Activated CD8-positive, alpha-beta memory T cell treated with anti-CD3 and anti-CD28 coated beads for 36 hours (primary cell): Measurements from ENCODE around the gene OR4S2. TPM values are rescaled to one million over a fixed set of nuclear protein-coding genes. Genes with fewer than 3 reads are reported as not detected.

ENCODE experiments used
- CTCF ChIA-PET: fragments of 350-600 bp; sonication (Branson Sonifier 250); formaldehyde crosslinking; loops from one replicate; lab custom pipeline; 2021; ENCODE audit warnings: antibody characterized with exemption; lab: Charles Lee
- POLR2A ChIA-PET: fragments of 350-600 bp; sonication (Branson Sonifier 250); formaldehyde crosslinking; loops from one replicate; lab custom pipeline; 2021; ENCODE audit warnings: antibody characterized with exemption; lab: Charles Lee
- total RNA-seq, 2 experiments: library from RNA; stranded (reverse); gene quantifications; one replicate each; pipeline ENCODE4 v1.2.3, GENCODE V29; 2021

Gene OR4S2, protein sequence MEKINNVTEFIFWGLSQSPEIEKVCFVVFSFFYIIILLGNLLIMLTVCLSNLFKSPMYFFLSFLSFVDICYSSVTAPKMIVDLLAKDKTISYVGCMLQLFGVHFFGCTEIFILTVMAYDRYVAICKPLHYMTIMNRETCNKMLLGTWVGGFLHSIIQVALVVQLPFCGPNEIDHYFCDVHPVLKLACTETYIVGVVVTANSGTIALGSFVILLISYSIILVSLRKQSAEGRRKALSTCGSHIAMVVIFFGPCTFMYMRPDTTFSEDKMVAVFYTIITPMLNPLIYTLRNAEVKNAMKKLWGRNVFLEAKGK
- total RNA-seq: not detected

DNA sequence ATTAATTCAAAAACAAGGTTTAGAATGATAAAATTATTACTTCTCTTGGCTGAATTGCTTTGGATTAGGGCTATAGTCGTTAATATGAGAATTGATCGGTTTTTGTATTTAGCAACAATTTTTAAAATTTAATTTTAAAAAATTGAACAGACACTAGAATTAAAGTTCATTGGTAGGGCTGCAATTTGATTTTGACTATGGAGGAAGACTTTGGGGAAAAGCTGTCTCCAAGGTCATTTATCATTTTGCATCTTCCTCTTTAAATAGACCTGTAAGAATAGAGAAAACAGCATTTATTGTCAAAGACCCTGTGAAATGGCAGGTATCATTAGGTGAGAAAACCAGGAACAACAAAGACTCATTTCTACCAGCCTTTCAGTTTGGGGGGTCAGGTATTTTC is at the start of gene OR4S2:
TSS of gene OR4S2 (plus strand) at position 301 of the 400 bp plus-strand sequence. CDS start 2,577 bp downstream, outside the sequence.
- ChIA-PET CTCF (no interaction called here), POLR2A (no interaction called here)

DNA sequence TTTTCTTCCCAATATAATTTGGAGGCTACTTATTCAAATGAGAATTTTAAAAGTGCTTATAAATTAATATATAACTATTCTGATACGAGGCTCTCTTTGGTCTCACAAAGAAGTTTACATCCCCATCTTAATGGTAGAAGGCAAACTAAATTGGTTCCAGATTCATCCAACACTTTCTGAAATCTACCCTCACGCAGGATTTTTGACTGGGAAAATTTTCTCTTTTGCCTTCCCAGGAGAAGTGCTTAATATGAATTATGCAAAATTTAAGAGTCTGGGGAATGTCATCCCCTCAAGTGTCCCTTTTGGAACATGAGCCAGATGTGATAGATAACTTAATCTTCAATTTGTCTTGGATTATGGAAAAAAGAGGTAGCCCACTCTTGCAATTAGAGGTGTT is 40.6 kb upstream of the OR4S2 start, which contains the start of gene OR4C11:
TSS of gene OR4C11 (minus strand) at position 101 of the 400 bp plus-strand sequence. CDS start 3,272 bp downstream, outside the sequence.
- ChIA-PET POLR2A (no interaction called here), CTCF (no interaction called here)

DNA sequence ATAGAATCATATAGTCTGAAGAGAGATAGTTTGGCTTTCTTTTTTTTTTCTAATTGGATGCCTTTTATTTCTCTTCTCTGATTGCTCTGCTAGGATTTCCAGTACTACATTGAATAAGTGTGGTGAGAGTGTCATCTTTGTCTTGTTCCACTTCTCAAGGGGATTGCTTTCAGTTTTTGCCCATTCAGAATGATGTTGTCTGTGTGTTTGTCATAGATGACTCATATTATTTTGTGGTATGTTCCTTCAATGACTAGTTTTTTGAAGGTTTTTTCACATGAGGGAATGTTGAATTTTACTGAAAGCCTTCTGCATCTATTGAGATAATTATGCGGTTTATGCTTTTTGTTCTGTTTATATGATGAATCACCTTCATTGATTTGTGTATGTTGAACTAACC is 23.6 kb upstream of the OR4S2 start:
- ChIA-PET POLR2A (no interaction called here), CTCF (no interaction called here)

DNA sequence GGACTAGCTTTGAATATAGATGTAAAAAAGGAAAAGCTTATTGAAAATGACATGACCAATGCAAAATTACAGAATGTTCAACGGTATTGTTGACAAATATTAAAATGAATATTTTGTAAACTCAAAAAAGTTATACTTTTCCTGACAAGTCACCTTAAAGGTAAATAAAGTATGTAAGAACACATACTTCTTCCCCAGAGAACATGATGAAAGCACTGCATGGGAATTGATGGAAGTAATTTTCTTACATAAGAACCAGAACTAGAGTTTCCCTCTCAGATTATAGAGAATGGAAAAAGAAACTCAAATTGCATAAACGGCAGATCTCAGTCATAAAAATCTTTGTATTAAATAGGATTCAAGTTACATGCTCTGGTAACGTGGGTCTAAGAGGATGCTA is 13.3 kb upstream of the OR4S2 start, which contains the start of gene OR4P4:
TSS of gene OR4P4 (plus strand) at position 301 of the 400 bp plus-strand sequence.
- CTCF ChIA-PET: no interaction called here
- POLR2A ChIA-PET: no interaction called here

DNA sequence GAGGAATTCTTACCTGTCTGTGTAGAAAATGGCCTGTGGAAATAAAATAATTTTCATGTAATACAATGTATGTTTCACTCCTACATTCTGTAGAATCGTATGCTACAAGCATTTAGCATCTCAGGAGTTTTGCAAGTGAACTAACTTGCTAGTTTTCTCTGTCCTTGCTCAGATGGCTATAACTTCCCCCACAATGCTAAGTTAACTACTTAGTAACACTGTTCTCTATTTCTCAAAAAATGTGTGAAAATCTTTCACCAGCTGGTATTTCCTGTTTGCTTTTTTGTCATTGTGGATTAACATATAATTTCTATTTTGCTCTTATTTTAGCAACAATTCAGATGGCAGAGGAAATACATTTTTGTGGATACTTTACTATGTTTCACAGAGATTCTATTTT is 4.4 kb downstream of the OR4S2 start:
- ChIA-PET CTCF (no interaction called here), POLR2A (no interaction called here)

DNA sequence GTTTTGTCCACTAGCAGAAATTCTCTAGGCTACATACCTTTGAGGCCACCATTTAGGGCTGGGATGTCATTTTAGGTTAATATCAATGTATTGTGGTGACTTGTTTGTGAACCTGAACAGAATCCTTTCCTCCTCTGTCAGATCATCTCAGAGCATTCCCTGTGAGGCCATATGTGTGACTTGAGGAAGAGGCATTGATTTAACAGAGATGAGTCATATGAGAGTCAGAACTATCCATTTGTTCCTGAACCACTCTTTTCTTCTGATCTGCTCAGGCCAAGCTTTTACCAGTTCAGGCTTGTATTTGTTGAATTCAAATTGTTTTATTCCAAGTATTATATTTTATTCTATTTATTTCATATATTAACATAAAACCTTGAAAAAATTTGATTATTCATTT is 7.0 kb downstream of the OR4S2 start:
- ChIA-PET POLR2A (no interaction called here), CTCF (no interaction called here)

DNA sequence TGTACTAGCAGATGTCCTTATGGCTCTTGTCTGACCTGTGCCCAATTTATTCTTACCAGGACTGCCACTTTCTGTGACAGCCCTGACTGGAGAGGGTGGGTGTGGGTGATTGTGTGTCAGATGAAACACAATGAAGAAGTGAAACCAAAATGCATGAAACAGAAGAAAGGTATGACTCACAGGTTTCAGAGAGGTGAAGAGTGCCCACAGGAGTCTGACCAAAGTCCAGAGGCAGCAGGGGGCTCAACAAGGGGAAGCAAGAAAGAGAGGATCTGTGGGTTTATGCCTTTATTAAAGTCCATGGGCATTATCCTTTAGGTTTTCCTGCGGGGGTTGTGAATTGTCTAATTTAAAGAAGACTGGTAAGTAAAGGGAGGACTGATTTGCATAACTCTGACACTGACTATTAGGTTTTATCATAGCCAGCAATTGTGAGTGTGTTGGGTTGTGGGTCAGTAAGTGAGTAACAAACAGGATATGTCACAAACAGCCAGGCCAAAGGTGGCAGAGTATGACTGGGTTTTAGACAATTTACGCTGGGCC is 10.0 kb downstream of the OR4S2 start:
- ChIA-PET POLR2A (no interaction called here), CTCF (no interaction called here)

DNA sequence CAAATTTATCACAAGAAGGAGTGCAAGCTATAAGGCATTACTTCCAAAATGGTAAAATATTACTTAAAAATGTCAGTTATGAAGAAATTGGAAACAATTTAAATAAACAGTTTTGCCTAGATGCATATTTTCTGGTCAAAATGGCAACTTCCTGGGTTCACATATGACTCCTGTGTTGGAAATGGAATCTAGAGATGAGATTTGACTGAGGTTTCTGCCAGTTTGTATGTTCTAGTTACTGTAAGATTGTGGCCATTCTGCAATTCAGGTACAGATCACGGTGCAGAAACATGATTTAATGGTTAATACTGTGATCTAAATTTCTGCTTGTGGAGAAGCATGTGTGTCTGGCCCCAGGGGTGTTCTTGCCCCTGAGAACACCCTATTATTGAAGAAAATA is 10.5 kb downstream of the OR4S2 start:
- ChIA-PET POLR2A (no interaction called here), CTCF (no interaction called here)

DNA sequence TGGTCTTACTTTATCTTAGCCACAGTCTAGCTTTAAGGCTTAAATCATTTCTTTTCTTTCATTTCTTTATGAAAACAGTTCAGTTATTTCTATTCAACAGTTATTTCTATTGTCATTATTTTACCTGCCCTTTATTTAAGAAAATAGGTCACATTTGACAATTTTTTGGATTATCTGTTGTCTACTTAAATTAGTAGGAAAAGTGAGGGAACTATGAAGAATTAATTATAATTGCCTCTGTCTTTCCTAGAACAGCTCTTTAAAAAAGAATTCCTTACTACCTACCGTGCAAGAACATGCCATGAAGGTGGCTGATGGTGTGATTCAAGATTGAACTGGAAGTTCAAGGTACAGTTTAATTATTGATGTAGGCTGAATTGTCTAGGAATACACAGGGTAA is 13.8 kb downstream of the OR4S2 start, which contains the start of gene OR4C6:
TSS of gene OR4C6 (plus strand) at position 301 of the 400 bp plus-strand sequence. CDS start 2,966 bp downstream, outside the sequence.
- ChIA-PET POLR2A (no interaction called here), CTCF (no interaction called here)

DNA sequence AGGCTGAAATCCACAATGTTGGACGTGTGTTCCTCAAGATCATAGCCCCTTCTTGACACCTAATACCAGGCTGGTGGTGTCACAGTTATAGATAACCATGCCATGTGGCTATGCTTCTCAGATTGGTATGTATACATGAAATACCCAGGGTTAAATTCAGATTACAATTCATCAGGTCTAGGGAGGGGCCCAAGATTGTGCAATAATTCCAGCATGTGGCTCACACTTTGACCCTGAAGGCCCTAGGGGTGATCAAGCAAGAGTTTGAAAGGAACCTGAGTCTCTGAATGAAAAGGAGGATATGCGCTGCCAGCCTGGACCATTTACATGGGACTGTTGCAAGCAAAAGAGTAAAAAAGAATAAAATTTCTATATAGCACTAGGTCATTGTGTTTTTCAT is 21.2 kb downstream of the OR4S2 start:
- CTCF ChIA-PET: no interaction called here
- POLR2A ChIA-PET: no interaction called here

DNA sequence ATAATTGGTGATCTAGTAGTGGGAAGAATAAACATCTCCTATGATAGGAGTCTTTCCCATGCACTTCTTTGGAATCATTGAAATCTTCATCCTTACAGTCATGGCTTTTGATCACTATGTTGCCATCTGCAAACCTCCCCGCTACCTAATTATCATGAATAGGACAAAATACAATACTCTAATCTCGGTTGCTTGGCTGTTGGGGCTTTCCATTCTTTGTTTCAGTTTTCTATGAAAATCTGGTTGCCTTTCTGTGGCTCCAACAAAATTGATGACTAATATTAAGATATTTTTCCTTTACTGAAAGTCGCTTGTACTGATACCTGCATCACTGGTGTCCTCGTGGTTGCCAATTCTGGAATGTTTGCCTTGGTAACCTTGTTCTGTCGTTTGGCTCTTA is 25.7 kb downstream of the OR4S2 start:
- ChIA-PET CTCF (no interaction called here), POLR2A (no interaction called here)

DNA sequence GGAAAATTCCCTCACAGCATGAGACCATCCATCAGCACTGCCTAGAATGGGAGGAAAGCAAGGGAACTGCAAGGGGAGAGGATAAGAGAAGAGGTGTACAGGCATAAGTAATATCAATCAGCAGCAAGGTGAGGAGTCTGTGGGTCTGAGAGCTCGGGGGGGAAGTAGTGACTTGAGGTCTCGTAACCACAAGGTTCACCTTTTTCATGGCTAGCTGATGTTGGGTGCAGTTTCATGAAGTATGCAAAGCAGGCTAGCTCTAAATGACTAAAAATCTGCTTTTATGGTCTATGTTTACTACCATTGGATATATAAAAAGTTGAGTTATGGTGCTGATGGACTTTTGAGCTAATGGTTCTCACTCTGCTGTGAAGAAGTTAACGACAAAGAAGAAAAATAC is 49.7 kb downstream of the OR4S2 start:
- ChIA-PET POLR2A (no interaction called here), CTCF (no interaction called here)

DNA sequence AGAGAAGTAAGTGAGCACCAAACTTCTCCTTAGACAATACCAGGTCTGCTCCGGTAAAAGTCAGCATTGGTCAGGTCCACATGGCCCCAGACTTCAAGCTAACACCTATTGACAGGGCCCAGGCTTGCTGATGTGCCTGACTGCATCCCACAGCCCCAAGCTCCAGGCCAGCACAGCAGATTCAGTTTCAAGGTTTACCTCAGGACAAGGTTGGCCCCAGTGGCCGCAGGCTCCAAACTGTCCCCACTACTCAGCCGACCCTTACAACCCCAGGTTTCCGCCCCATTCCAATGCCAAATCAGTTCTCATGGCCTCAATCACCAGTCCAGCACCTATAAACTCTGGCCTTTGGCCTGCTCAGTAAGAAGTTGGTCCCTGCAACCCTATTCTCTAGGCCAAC is 53.3 kb downstream of the OR4S2 start:
- ChIA-PET CTCF (no interaction called here), POLR2A (no interaction called here)

Other genes with a start within 250 kb of the OR4S2 start
- not detected for gene OR4C15, start 93.9 kb upstream of the OR4S2 start, total RNA-seq
- gene OR4C16, start 76.2 kb upstream of the OR4S2 start, total RNA-seq: not detected
- not detected for gene OR4C11, start 40.7 kb upstream of the OR4S2 start, total RNA-seq
- gene OR4P4, start 13.2 kb upstream of the OR4S2 start, total RNA-seq: not detected
- not detected for gene OR4C6, start 13.9 kb downstream of the OR4S2 start, total RNA-seq
- not detected for gene OR5D13, start 125.1 kb downstream of the OR4S2 start, total RNA-seq
- not detected for gene OR5D14, start 147.2 kb downstream of the OR4S2 start, total RNA-seq
- gene OR5L1, start 163.0 kb downstream of the OR4S2 start, total RNA-seq: not detected
- gene OR5D18, start 171.3 kb downstream of the OR4S2 start, total RNA-seq: not detected
- not detected for gene OR5L2, start 178.9 kb downstream of the OR4S2 start, total RNA-seq
- not detected for gene OR5D16, start 190.4 kb downstream of the OR4S2 start, total RNA-seq
- not detected for gene TRIM51, start 235.0 kb downstream of the OR4S2 start, total RNA-seq